ENCODE measurements around the gene C17orf58.
"Not testable (repeated sequence)": the region's sequence is repeated elsewhere in the genome, so short reads cannot be mapped to it uniquely, and the experiment has no call there.

Gene C17orf58

GRCh38 chr17:68029512-68030215 is 33.4 kb upstream of the C17orf58 start:
- peak in 1 of 2 donors; percentile 11 for DNase-seq (ENCODE audit: low read depth in 2 of 2)
- no peak overlapping the region for H3K4me3 ChIP-seq (replicated peaks in 1 of 2; ENCODE audit: low read depth in 2 of 2, low read length in 2 of 2)
- TF ChIP-seq CTCF (IDR thresholded peaks at IDR 0.05; ENCODE audit: low read depth, low read length), result no peak

GRCh38 chr17:68022547-68022946 is 26.3 kb upstream of the C17orf58 start:
- DNase-seq (ENCODE audit: low read depth in 2 of 2); H3K4me3 ChIP-seq (replicated peaks in 1 of 2; ENCODE audit: low read depth in 2 of 2, low read length in 2 of 2): not testable (repeated sequence)

DNA sequence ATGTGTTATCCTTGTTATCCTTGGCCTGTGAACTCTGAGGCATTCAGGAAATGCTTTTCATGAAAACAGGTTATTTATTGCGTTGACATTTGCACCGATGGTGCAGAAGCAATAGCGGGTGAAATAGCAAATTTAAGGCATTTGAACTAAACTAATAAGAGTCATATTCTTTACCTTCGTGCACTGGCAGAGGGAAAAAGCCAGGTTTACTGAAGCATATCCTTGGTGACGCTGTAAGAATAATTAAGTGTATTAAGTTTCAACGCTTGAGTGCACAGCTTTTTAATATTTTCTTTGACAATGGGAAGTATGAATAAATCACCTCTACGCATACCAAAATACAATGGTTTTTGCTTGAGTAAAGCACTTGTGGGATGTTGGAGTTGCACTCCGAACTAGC is 25.7 kb upstream of the C17orf58 start:
- no peak for DNase-seq (ENCODE audit: low read depth in 2 of 2)
- no peak for TF ChIP-seq CTCF (IDR thresholded peaks at IDR 0.05; ENCODE audit: low read depth, low read length)
- no peak overlapping the region for H3K4me3 ChIP-seq (replicated peaks in 1 of 2; ENCODE audit: low read depth in 2 of 2, low read length in 2 of 2)

GRCh38 chr17:68020791-68021190 is 24.5 kb upstream of the C17orf58 start:
- not testable (repeated sequence) for H3K4me3 ChIP-seq (replicated peaks in 1 of 2; ENCODE audit: low read depth in 2 of 2, low read length in 2 of 2); DNase-seq (ENCODE audit: low read depth in 2 of 2)

- H3K4me3 ChIP-seq (replicated peaks in 1 of 2; ENCODE audit: low read depth in 2 of 2, low read length in 2 of 2), result peak overlapping the region; percentile 46 to 57
- TF ChIP-seq CTCF (IDR thresholded peaks at IDR 0.05; ENCODE audit: low read depth, low read length), result no peak
- DNase-seq (ENCODE audit: low read depth in 2 of 2), result no peak
Observed at GRCh38 chr17:68020409-68020756, 24.1 kb upstream of the C17orf58 start.

- DNase-seq (ENCODE audit: low read depth in 2 of 2), result peak; percentile 96 to 97
- H3K4me3 ChIP-seq (replicated peaks in 1 of 2; ENCODE audit: low read depth in 2 of 2, low read length in 2 of 2), result peak overlapping the region; percentile 46 to 57
- TF ChIP-seq CTCF (IDR thresholded peaks at IDR 0.05; ENCODE audit: low read depth, low read length), result peak; percentile 21
Observed at GRCh38 chr17:68019675-68020408, 23.6 kb upstream of the C17orf58 start.

DNA sequence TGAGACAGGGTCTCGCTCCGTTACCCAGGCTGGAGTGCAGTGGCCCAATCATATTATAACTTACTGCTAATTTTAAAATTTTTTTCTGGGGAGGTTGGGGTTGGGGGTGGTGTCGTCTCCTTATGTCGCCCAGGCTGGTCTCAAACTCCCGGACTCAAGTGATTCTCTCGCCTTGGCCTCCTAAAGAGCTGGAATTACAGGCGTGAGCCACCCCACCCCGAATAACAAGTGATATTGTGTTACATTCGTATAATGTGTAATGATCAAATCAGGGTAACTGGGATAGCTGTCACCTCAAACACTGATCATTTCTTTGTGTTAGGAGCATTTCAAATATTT is 23.0 kb upstream of the C17orf58 start:
- TF ChIP-seq CTCF (IDR thresholded peaks at IDR 0.05; ENCODE audit: low read depth, low read length), result no peak
- no peak overlapping the region for H3K4me3 ChIP-seq (replicated peaks in 1 of 2; ENCODE audit: low read depth in 2 of 2, low read length in 2 of 2)
- no peak for DNase-seq (ENCODE audit: low read depth in 2 of 2)

- not testable (repeated sequence) for H3K4me3 ChIP-seq (replicated peaks in 1 of 2; ENCODE audit: low read depth in 2 of 2, low read length in 2 of 2); DNase-seq (ENCODE audit: low read depth in 2 of 2)
Observed at GRCh38 chr17:68018493-68018892, 22.2 kb upstream of the C17orf58 start.
